ENCODE data around the gene PET100.

GRCh38 chr19:7611541-7612279 is 17.9 kb upstream of the PET100 start:
- TF ChIP-seq CTCF (IDR thresholded peaks at IDR 0.05): no peak
- TF ChIP-seq POLR2A (IDR thresholded peaks at IDR 0.05): no peak

All from body of pancreas (tissue), 4 donors.